H1 (cell line): ENCODE data around the gene NRXN3. TPM values are rescaled to one million over a fixed set of nuclear protein-coding genes. Genes with fewer than 3 reads are reported as not detected.

Experiments
- CTCF ChIA-PET: fragments of 300-600 bp; sonication (Branson Sonifier 250); formaldehyde crosslinking; loops from one replicate; lab custom pipeline; 2021; ENCODE audit not compliant: partially characterized antibody; lab: Charles Lee
- POLR2A ChIA-PET: fragments of 300-600 bp; sonication (Branson Sonifier 250); formaldehyde crosslinking; loops from one replicate; lab custom pipeline; 2021; ENCODE audit warnings: inconsistent platforms; ENCODE audit not compliant: partially characterized antibody; lab: Charles Lee
- DNase-seq, 2 experiments: peaks; one replicate each; pipeline versions ENCODE4 v3.0.0 to v3.0.0-alpha.2; 2010 to 2022; ENCODE audit warnings: low spot score in 2 of 2, low read depth in 1 of 2, mixed read lengths in 1 of 2
- FAIRE-seq: peaks from 2 replicates; lab custom pipeline; 2011; peaks lifted over from hg19 to GRCh38; lab: Jason Lieb, UNC
- H2AFZ ChIP-seq: 2 replicates; pipeline ENCODE4 v1.8.1; 2012; ENCODE audit warnings: low read length, inconsistent platforms
- H2AK5ac ChIP-seq: 2 replicates; pipeline ENCODE4 v1.6.1; 2013; ENCODE audit warnings: low read depth, low read length
- H2BK120ac ChIP-seq: replicated peaks from 2 replicates; pipeline ENCODE3; 2013; ENCODE audit warnings: low read depth, low read length, inconsistent platforms
- H2BK12ac ChIP-seq: 2 replicates; pipeline ENCODE4 v1.6.1; 2013; ENCODE audit warnings: low read depth, low read length
- H2BK15ac ChIP-seq: 2 replicates; pipeline ENCODE4 v1.6.1; 2013; ENCODE audit warnings: low read length
- H2BK20ac ChIP-seq: 2 replicates; pipeline ENCODE4 v1.6.1; 2013; ENCODE audit warnings: low read length
- H2BK5ac ChIP-seq: 2 replicates; pipeline ENCODE4 v1.6.1; 2013; ENCODE audit warnings: low read depth, low read length
- H3K14ac ChIP-seq: 2 replicates; pipeline ENCODE4 v1.6.1; 2013; ENCODE audit warnings: inconsistent platforms; ENCODE audit not compliant: insufficient read length
- H3K18ac ChIP-seq: 2 replicates; pipeline ENCODE4 v1.6.1; 2013; ENCODE audit warnings: low read length; ENCODE audit errors: extremely low read depth
- H3K23ac ChIP-seq: 2 replicates; pipeline ENCODE4 v1.6.1; 2013; ENCODE audit warnings: inconsistent platforms; ENCODE audit not compliant: insufficient read length
- H3K23me2 ChIP-seq: 2 replicates; pipeline ENCODE4 v1.6.1; 2013; ENCODE audit warnings: low read depth, low read length
- H3K27ac ChIP-seq: 2 replicates; pipeline ENCODE4 v1.6.1; 2011; ENCODE audit warnings: low read depth, low read length, inconsistent platforms
- H3K27me3 ChIP-seq, 4 experiments: replicated peaks in 1 of 4; 1 replicate in 1 of 4; 2 replicates in 3 of 4; pipeline versions ENCODE4 v1.6.1 to v1.8.1; 2011 to 2013; ENCODE audit warnings: low read length in 3 of 4, mild to moderate bottlenecking in 3 of 4, inconsistent platforms in 2 of 4, mixed read lengths in 2 of 4, moderate library complexity in 1 of 4; ENCODE audit not compliant: control insufficient read depth in 3 of 4, insufficient read depth in 3 of 4; ENCODE audit errors: extremely low read depth in 1 of 4
- H3K36me3 ChIP-seq, 4 experiments: 2 replicates each; pipeline versions ENCODE4 v1.6.1 to v1.8.1; 2011 to 2013; ENCODE audit warnings: mild to moderate bottlenecking in 4 of 4, low read length in 3 of 4, moderate library complexity in 2 of 4, control low read depth in 1 of 4, inconsistent platforms in 1 of 4; ENCODE audit not compliant: insufficient read depth in 4 of 4, control insufficient read depth in 2 of 4
- H3K4ac ChIP-seq: replicated peaks from 2 replicates; pipeline ENCODE3; 2013; ENCODE audit warnings: low read length, low read depth, mixed read lengths, inconsistent platforms; ENCODE audit not compliant: insufficient read length
- H3K4me1 ChIP-seq, 4 experiments: replicated peaks in 1 of 4; 1 replicate in 1 of 4; 2 replicates in 3 of 4; pipeline versions ENCODE4 v1.6.1 to v1.8.1; 2011 to 2013; ENCODE audit warnings: low read length in 3 of 4, inconsistent platforms in 2 of 4, mixed read lengths in 1 of 4; ENCODE audit not compliant: insufficient read depth in 4 of 4, control insufficient read depth in 3 of 4
- H3K4me2 ChIP-seq, 2 experiments: 2 replicates each; pipeline versions ENCODE4 v1.6.1 to v1.8.1; 2011 to 2013; ENCODE audit warnings: low read depth in 2 of 2, low read length in 2 of 2, control low read depth in 1 of 2, inconsistent platforms in 1 of 2, mild to moderate bottlenecking in 1 of 2; ENCODE audit not compliant: insufficient read depth in 1 of 2
- H3K4me3 ChIP-seq, 4 experiments: fragments of 200-600, 300-600 bp in 1 of 4; sonication (generic), shearing (Covaris generic), sonication (Bioruptor Twin) in 1 of 4; 2 replicates each; pipeline versions ENCODE4 v1.5.1 to v1.8.1; 2011 to 2016; ENCODE audit warnings: low read length in 4 of 4, low read depth in 3 of 4, control low read depth in 2 of 4, inconsistent platforms in 2 of 4, mild to moderate bottlenecking in 2 of 4, mixed read lengths in 1 of 4, moderate library complexity in 1 of 4; ENCODE audit not compliant: insufficient read depth in 2 of 4; ENCODE audit errors: extremely low read depth in 1 of 4
- H3K56ac ChIP-seq: replicated peaks from 2 replicates; pipeline ENCODE3; 2013; ENCODE audit warnings: low read depth, mild to moderate bottlenecking, mixed read lengths, low read length, inconsistent platforms; ENCODE audit not compliant: insufficient read length
- H3K79me1 ChIP-seq: 2 replicates; pipeline ENCODE4 v1.6.1; 2013; ENCODE audit warnings: low read depth, low read length, control low read depth
- H3K79me2 ChIP-seq, 2 experiments: 2 replicates each; pipeline versions ENCODE4 v1.6.1 to v1.8.1; 2012 to 2013; ENCODE audit warnings: low read length in 2 of 2, mild to moderate bottlenecking in 2 of 2, inconsistent platforms in 1 of 2; ENCODE audit not compliant: insufficient read depth in 2 of 2, control insufficient read depth in 1 of 2
- H3K9ac ChIP-seq, 4 experiments: replicated peaks in 1 of 4; 1 replicate in 1 of 4; 2 replicates in 3 of 4; pipeline versions ENCODE4 v1.6.1 to v1.8.1; 2011 to 2013; ENCODE audit warnings: low read depth in 3 of 4, low read length in 3 of 4, control low read depth in 2 of 4, mild to moderate bottlenecking in 2 of 4, moderate library complexity in 2 of 4, inconsistent platforms in 1 of 4; ENCODE audit errors: extremely low read depth in 1 of 4
- H3K9me3 ChIP-seq, 2 experiments: 2 replicates each; pipeline versions ENCODE4 v1.6.1 to v1.8.1; 2012 to 2013; ENCODE audit warnings: mild to moderate bottlenecking in 2 of 2, moderate library complexity in 2 of 2, control low read depth in 1 of 2, inconsistent platforms in 1 of 2, low read depth in 1 of 2, low read length in 1 of 2, mixed read lengths in 1 of 2; ENCODE audit not compliant: insufficient read depth in 2 of 2
- H4K20me1 ChIP-seq, 2 experiments: replicated peaks in 1 of 2; 2 replicates each; pipeline versions ENCODE3 to v1.8.1; 2011 to 2013; ENCODE audit warnings: inconsistent platforms in 2 of 2, low read length in 2 of 2, mild to moderate bottlenecking in 1 of 2; ENCODE audit not compliant: insufficient read depth in 2 of 2, control insufficient read depth in 1 of 2
- H4K5ac ChIP-seq: 2 replicates; pipeline ENCODE4 v1.6.1; 2013; ENCODE audit warnings: low read length, low read depth, mixed read lengths, inconsistent platforms; ENCODE audit not compliant: insufficient read length
- H4K8ac ChIP-seq: 2 replicates; pipeline ENCODE4 v1.8.0; 2013; ENCODE audit warnings: mild to moderate bottlenecking, moderate library complexity, low read length, inconsistent platforms; ENCODE audit not compliant: insufficient read depth; ENCODE audit errors: extremely low read depth
- H4K91ac ChIP-seq: replicated peaks from 2 replicates; pipeline ENCODE3; 2013; ENCODE audit warnings: low read length, mixed read lengths, inconsistent platforms; ENCODE audit not compliant: insufficient read length
- KDM1A ChIP-seq: fragments of 200-600, 300-600 bp; sonication (generic); IDR thresholded peaks from 2 replicates; pipeline ENCODE4 v1.7.1; 2016; ENCODE audit warnings: mild to moderate bottlenecking, low read length, borderline replicate concordance
- WGBS, 2 experiments: shearing (Covaris generic) in 1 of 2; methylation state at CpG; one replicate each; pipeline versions ENCODE4 v1.1.6 to v1.1.7; 2013 to 2015; ENCODE audit warnings: low lambda C conversion rate in 2 of 2, mixed read lengths in 2 of 2, inconsistent platforms in 1 of 2, low coverage in 1 of 2, missing lambda C conversion rate in 1 of 2; ENCODE audit not compliant: insufficient replicate concordance in 2 of 2, insufficient coverage in 1 of 2, insufficient read length in 1 of 2; ENCODE audit errors: extremely low coverage in 1 of 2, missing lambda C conversion rate in 1 of 2; 5-methylcytosine and 5-hydroxymethylcytosine counted together
- polyA plus RNA-seq, 7 experiments: library from polyadenylated mRNA; depleted of rRNA in 3 of 7; stranded (reverse) in 5 of 7; unstranded in 2 of 7; fragments of >200 nt in 5 of 7; fragments of 200-250 nt in 2 of 7; gene quantifications; 1 replicate in 5 of 7; 2 replicates in 1 of 7; 4 replicates in 1 of 7; pipeline versions ENCODE4 v1.2.1 to v1.2.3, GENCODE V29; 2011 to 2013; ENCODE audit warnings: missing spikeins in 2 of 7, mixed read lengths in 2 of 7
- total RNA-seq: library from RNA; stranded (reverse); fragmentation: NEBNext Ultra II Directional; extraction: Animal tissue kit (Norgen Biotek cat#: 25700); gene quantifications from 2 replicates; pipeline ENCODE4 v1.2.1, GENCODE V29; 2021

NRXN3 gene
- total and polyA plus RNA-seq, 2 of the 8 experiments (the other 6 are each of a cell fraction or from before 2014, with no cell fraction given): 2.6 to 4.1 TPM

DNA sequence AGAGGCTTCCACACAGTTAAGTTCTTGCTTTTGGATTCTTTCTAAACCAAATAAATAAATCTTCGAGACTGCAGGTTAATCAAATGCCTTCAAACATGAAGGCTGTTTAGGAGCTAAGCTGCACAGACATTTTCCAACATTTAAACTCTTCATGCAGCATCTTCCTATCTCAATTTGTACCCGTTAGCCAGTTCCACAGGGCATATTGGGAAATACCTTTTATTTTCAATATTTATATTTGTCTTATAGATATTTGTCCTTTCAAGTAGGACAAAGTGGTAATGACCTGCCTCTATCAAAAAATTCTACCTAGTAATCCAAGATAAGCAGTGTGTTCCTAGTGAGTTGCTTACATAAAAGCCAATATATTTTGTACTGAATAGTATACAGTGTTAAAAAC is 1667.5 kb downstream of the NRXN3 start:
- Histone ChIP-seq H4K20me1 (no peaks in the 10 kb centered on the region), H4K8ac (no peak overlapping the region), H3K18ac (no peak overlapping the region), H3K36me3 (no peaks in the 10 kb centered on the region), H3K9me3 (no peaks in the 10 kb centered on the region), H3K14ac (no peak overlapping the region), H4K5ac (no peak overlapping the region), H3K9ac (no peak overlapping the region), H2BK5ac (no peak overlapping the region), H2AK5ac (no peak overlapping the region), H2BK15ac (no peak overlapping the region), H2BK12ac (no peak overlapping the region), H3K79me1 (no peaks in the 10 kb centered on the region), H2AFZ (no peak overlapping the region), H3K4me2 (no peak overlapping the region), H2BK20ac (no peak overlapping the region), H3K4ac (no peak overlapping the region), H3K79me2 (no peaks in the 10 kb centered on the region), H3K4me3 (no peak overlapping the region), H3K23ac (no peak overlapping the region), H3K27ac (no peak overlapping the region), H3K27me3 (no peaks in the 10 kb centered on the region), H3K23me2 (no peaks in the 10 kb centered on the region), H3K56ac (no peak overlapping the region), H3K4me1 (no peaks in the 10 kb centered on the region), H2BK120ac (no peak overlapping the region), H4K91ac (no peak overlapping the region)
- ChIA-PET CTCF (interaction anchor here (0.7 to 1.8 kb wide), 4 partner anchors 19 to 113 kb away, joined by 3 to 4 read pairs (median 4); no protein-coding TSS in a partner anchor), POLR2A (no interaction called here)
- WGBS, 2 experiments: 92% methylated on average over 2 of the region's 2 CpGs; no CpG with 5 or more reads in 1 of the 2 experiments
- no peak for DNase-seq
- FAIRE-seq: no peak
- no peak for TF ChIP-seq KDM1A
